Fibroblast of pulmonary artery (primary cell): ENCODE data around the gene MIXL1.

Experiments used
- DNase-seq: peaks from one replicate; pipeline ENCODE4 v3.0.0-alpha.2; 2010; ENCODE audit warnings: low read depth
- H3K4me3 ChIP-seq: replicated peaks from 2 replicates; pipeline ENCODE4 v1.5.1; 2011; ENCODE audit warnings: low read depth, mild to moderate bottlenecking, control low read depth, low read length, moderate library complexity
- CTCF ChIP-seq: IDR thresholded peaks from 2 replicates; pipeline ENCODE4 v1.5.1; 2011; ENCODE audit warnings: mild to moderate bottlenecking, control low read depth, low read length, inconsistent platforms; ENCODE audit errors: missing control alignments

MIXL1 gene

GRCh38 chr1:226223157-226223785 lies at the start of gene MIXL1:
MIXL1 (plus strand) TSS chr1:226223664; CDS start chr1:226223682, 18 bp downstream.
- peak within 1 kb of the TSS; percentile 50 for H3K4me3 ChIP-seq
- no peak for DNase-seq
- TF ChIP-seq CTCF = no peak

GRCh38 chr1:226176870-226177269 lies 46.6 kb upstream of the MIXL1 start:
- TF ChIP-seq CTCF = no peak
- DNase-seq = no peak
- H3K4me3 ChIP-seq = no peak overlapping the region

GRCh38 chr1:226181996-226182714 lies 41.3 kb upstream of the MIXL1 start:
- DNase-seq = peak; percentile 82
- TF ChIP-seq CTCF = peak; percentile 46

GRCh38 chr1:226185141-226186036 lies 38.1 kb upstream of the MIXL1 start:
- H3K4me3 ChIP-seq = peak overlapping the region; percentile 96
- DNase-seq = peak; percentile 35
- no peak for TF ChIP-seq CTCF

More at GRCh38 chr1:226181996-226182714, 41.3 kb upstream of the MIXL1 start:
- no peak overlapping the region for H3K4me3 ChIP-seq

- DNase-seq = peak; percentile 83
- H3K4me3 ChIP-seq = peak within 1 kb of the TSS; percentile 96
- no peak for TF ChIP-seq CTCF
Observed at GRCh38 chr1:226186124-226187018, 37.1 kb upstream of the MIXL1 start, which contains the start of gene ACBD3. ACBD3 (minus strand) TSS chr1:226186741; CDS start chr1:226186675, 66 bp downstream.

- DNase-seq = no peak
- no peak for TF ChIP-seq CTCF
- H3K4me3 ChIP-seq = peak overlapping the region; percentile 96
Observed at GRCh38 chr1:226187019-226187322, 36.5 kb upstream of the MIXL1 start.
